Left cardiac atrium (tissue), 4 donors: ENCODE data around the gene BARX1. TPM values are rescaled to one million over a fixed set of nuclear protein-coding genes. Genes with fewer than 3 reads are reported as not detected.
"Not testable (repeated sequence)": the region's sequence is repeated elsewhere in the genome, so short reads cannot be mapped to it uniquely, and the experiment has no call there.

Source experiments
- ATAC-seq, 2 donors: fragments of 200-7000 bp; cut with Tn5 transposase; one replicate each; pipeline ENCODE4 v1.9.1; 2020; ENCODE audit warnings: mild to moderate bottlenecking in 2 of 2, moderate library complexity in 2 of 2
- DNase-seq: peaks from one replicate; pipeline ENCODE4 v3.0.0-alpha.2; 2020
- intact Hi-C, 2 donors: fragments of 100-400 bp; cut with DNase I; formaldehyde crosslinking; loops; one replicate each; pipeline versions ENCODE4 v1.14.1 to v1.15.1; 2022 to 2023
- long read RNA-seq: library from polyadenylated mRNA; unstranded; transcript quantifications from one replicate; pipeline ENCODE4 v2.0.0, GENCODE V29; 2021
- total RNA-seq, 2 donors: library from RNA; stranded (reverse); fragmentation: NEBNext Ultra II Directional; extraction: Animal tissue kit (Norgen Biotek cat#: 25700); gene quantifications; one replicate each; pipeline ENCODE4 v1.2.1, GENCODE V29; 2021
- donor health status: DM: no; HTN: yes; CAD: no.
- donor health status: DM: no; HTN: yes; CAD: no; lungs with severe emphysema.
- donor health status: DM: yes; HTN: yes; CAD: no.
- donor health status: Dilated cardiomyopathy.

The BARX1 gene, protein sequence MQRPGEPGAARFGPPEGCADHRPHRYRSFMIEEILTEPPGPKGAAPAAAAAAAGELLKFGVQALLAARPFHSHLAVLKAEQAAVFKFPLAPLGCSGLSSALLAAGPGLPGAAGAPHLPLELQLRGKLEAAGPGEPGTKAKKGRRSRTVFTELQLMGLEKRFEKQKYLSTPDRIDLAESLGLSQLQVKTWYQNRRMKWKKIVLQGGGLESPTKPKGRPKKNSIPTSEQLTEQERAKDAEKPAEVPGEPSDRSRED
- total RNA-seq = not detected
- long read RNA-seq = 0 reads

DNA sequence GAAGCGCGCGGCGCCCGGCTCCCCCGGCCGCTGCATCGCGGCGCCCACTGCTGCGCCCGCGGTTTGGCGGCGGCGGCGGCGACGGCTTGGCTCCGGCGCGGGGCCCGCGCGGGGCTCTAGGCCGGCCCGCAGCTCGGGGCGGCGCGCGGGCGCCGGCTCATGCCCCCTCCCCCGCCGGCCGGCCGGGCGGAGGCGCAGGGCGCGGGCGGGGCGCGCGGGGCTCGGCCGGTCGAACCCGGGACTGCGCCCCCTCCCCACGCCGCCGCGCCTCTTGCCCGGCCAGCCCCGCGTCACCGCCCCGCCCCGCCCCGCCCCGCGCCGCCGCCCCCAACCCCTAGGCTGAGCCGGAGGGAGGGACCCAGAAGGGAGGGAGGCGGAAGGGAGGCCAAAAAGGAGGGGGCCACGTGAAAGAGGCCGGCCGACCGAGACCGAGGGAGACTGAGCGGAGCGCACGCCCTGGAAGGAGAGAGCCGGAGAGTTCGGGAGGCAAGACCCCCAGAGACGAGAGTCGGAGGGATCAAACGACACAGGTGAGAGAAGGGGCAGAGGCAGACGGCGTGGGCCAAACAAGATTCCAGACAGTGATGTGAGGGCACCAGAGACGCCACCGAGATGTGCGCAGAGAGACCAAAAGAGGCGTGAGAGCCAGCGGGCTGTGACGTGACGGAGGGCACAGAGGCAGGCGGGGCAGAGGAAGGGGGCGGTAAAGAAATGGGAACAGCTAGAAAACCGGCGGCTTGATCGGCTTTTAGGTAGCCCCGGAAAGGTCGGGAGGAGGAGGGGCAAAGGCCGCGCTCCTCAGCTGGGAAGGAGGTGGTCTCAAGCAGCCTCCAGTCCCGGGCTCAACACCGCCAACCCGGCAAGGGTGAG, at the start of gene BARX1:
BARX1 (minus strand) TSS at position 245 of the 870 bp plus-strand sequence; CDS start at position 36, 209 bp downstream.
- intact Hi-C loops = loop anchor here in 1 of 2 donors (10.0 kb wide), 1 partner anchor 131 kb away; no protein-coding TSS in a partner anchor
- DNase-seq = no peak

DNA sequence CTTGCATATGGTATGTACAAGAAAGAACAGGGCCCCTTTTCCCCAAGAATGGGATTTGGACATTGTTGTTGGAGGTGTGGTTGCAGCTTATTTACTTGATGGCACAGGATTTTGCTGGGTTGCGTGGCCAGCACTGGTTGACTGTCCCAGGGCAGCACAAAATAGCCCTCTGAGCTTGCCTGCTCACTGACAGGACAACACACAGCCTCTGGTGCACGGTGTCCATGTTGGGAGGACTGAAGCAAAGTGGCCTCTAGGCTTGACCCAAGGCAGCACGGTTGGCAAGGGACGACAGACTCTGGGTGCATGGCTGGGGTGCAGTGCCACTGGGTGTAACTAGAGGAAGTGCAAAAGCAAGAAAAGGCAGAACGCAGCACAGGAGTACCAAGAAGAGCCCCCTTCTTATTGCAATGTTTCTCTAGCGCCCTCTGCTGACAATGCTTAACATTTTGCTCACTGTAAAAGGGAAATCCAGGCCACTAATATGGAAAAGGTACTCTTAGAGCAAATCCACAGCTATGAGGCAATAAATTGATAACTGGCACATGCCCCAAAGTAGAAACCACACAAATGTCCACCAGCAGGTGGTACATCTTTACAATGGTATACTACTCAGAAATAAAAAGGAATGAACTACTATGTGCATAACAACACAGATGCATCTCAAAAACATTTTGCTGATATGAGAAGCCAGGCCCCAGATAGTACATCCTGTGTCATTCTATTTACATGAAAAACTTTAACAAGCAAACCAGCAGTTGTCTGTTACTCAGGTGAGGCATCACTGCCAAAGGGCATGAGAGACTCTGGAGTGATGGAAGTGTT, 47.4 kb upstream of the BARX1 start:
- ATAC-seq = no peak
- intact Hi-C loops = no loop called here
- no peak for DNase-seq

More for the DNA sequence above, at the start of gene BARX1:
- no peak for ATAC-seq

DNA sequence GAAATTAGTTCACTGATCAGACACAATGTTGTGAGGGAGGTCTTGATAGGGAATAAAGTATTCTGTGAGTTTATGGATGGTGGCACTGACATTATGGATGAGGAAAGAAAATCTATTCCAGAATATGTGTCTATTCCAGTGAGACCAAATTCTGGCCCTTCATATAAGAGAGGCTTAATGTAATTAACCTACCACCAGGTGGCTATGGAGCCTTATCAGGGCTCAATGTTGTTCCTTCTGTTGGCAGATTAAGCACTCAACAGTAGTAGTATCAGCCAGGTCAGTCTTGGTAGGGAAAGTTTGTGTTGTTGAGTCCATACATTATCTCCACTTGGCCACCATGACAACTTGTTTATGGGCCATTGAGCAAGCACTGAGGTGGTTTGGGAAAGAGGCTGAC, 41.7 kb upstream of the BARX1 start:
- DNase-seq = no peak
- intact Hi-C loops = no loop called here
- no peak for ATAC-seq

DNA sequence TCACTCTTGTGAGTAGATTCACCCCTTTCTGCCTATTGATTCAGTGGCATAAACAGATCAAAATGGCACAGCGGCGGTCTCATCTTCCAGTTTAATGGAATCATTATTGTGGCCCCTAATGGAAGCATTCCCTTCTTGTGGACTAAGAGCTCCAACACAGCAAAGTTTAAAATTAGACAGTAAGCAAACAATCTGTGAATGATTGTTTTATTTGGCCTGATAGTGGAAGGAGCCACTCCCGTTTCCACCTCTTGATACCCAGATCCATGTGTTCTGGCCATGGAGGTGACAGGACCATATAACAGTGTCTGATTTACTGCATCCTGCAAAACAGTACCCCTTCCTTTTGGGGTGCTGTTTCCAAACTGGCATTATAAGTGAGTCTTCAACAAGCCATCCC, 41.2 kb upstream of the BARX1 start:
- intact Hi-C loops = no loop called here
- ATAC-seq (no peak), DNase-seq (no peak)

DNA sequence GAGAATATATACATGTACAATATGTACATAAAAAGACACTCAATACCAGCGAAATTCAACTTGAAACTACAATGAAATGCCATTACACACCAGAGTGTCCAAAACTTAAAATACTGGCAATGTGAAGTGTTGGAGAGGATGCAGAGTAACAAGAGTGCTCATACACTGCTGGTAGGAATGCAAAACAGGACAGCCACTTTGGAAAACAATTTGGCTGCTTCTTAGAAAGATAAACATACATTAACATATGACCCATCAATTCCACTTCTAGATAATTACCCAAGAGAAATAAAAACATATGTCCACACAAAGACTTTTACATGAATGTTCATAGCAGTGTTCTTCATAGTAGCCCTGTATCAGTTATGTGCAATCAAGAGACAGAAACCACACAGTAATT, 39.4 kb upstream of the BARX1 start:
- no peak for DNase-seq
- intact Hi-C loops = no loop called here
- ATAC-seq = no peak

DNA sequence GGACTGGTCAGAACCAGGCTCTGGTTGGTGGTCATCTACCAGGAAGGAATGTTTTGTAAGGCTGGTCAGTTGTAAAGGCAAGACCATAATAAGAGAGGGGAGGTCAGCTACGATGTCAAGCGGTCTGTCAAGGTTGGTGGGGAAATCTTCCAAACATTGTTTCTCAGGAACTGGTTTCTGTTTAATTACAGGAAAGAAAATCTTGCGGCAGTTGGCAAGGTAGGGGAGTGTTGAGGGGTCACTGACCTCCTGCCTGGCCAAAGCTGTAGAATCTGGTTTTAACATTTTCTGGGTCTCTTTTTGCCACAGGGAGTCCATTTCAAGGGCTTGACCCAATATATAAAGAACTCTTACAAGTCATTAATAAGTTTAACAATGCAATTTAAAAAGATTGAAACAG, 39.0 kb upstream of the BARX1 start:
- intact Hi-C loops = no loop called here
- ATAC-seq (no peak), DNase-seq (no peak)

DNA sequence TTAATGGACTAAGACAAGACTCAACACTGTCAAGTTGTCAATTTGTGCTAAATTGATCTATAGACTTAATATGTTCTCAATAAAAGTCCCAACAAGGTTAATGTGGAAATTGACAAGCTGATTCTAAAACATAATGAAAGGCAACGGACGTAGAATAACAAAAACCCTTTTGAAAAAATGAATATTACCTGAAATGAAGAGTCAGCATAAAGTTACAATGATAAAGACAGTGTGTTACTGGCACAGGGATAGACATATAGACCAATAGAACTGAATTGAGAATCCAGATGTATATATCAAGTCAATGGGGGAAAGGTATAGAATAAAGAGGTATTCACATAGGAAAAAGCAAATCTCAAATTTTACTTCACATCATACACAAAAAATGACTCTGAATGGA, 37.7 kb upstream of the BARX1 start:
- no peak for DNase-seq
- no peak for ATAC-seq
- intact Hi-C loops = no loop called here

DNA sequence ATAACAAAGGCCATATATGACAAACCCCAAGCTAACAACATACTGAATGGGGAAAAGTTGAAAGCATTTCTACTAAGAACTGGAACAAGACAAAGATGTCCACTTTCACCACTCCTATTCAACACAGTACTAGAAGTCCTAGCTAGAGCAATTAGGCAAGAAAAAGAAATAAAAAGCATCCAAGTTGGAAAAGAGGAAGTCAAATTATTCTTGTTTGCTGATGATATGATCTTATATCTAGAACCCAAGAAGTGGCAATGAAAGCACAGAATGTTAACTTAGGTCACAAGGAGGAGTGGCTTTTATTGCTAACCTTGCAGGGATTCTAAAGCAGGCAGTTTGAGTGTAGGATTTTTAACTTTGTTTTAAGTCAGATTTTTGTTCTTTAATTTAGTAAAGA, 35.3 kb upstream of the BARX1 start:
- ATAC-seq (no peak), DNase-seq (no peak)
- intact Hi-C loops = no loop called here

DNA sequence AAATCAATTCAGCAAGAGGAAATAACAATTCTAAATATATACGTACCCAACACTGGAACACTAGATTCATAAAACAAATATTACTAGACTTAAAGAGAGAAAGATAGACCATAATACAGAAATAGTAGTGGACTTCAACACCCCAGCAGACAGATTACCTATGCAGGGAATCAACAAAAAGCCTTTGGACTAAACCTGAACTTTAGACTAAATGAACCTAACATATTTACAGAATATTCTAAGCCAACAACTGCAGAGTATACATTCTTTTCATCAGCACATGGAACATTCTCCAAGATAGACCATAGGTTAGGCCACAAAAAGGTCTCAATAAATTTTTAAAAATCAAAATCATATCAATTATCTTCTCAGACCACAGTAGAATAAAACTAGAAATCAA, 32.9 kb upstream of the BARX1 start:
- DNase-seq (no peak), ATAC-seq (no peak)
- intact Hi-C loops = no loop called here

DNA sequence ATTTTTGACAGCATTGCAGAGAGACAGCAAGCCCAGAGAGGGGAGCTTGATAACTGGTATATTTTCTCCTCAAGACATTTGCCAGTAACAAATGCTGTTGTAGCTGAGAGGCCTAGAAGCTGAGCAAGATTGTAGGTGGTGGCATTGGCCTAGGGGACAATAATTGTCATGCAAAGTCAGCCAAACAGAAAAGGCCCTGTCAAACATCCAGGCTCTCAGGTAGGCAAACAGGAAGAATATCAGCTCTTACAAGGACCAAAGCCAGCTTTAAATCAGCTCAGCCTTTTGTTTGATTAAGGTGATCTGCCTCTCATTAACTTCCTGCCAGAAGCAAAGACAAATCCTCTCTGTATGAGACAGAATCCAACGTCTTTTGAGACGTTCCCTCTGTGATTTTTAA, 29.7 kb upstream of the BARX1 start:
- DNase-seq (no peak), ATAC-seq (no peak)
- intact Hi-C loops = no loop called here

DNA sequence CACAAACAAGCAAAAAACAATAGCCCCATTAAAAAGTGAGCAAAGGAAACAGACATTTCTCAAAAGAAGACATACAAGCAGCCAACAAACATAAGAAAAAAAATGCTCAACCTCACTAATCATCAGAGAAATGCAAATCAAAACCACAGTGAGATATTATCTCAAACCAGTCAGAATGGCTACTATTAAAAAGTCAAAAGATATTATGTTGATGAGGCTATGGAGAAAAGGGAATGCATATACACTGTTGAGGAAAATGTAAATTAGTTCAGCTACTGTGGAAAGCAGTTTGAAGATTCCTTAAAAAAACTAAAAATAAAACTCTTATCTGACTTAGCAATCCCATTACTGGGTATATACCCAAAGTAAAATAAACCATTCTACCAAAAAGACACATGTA, 28.7 kb upstream of the BARX1 start:
- DNase-seq = no peak
- intact Hi-C loops = no loop called here
- no peak for ATAC-seq

DNA sequence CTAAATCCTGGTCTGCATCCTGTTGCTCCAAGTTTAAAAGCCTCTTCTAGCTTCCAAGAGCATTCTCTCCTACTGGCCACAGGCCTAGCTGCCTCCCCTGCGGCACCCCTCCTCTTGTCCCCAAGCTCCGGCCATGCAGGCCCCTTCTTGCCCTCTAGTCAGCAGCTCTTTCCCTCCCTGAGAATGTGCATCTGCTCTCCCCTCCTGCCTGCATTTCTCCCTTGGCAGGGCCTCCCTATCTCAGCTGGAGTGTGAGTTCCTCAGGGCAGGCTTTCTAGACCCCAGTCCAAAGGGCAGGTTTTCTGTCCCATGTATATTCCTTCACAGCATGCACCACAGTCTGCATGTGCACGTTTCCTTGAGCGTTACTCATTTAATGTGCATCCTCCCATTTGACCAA, 24.6 kb upstream of the BARX1 start:
- ATAC-seq (no peak), DNase-seq (no peak)
- intact Hi-C loops = no loop called here

DNA sequence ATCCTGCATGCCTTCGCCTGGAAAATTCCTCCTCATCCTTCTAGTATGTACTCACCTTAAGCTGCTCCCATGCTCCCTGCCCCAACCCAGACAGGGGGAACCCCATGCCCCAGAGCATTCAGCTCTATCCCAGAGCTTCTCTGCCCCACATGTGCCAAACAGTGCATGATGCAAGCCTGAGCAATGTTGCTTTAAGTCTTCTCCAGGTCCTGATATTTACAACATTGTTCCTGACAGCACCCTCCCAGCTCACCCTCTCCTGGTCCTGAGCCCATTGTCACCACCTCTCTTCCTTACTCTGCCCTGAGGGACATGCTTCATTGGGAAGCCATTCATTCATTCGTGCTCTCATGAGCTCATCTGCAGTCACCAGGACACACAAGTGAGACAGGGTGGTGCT, 23.4 kb upstream of the BARX1 start:
- DNase-seq (no peak), ATAC-seq (no peak)
- intact Hi-C loops = no loop called here

DNA sequence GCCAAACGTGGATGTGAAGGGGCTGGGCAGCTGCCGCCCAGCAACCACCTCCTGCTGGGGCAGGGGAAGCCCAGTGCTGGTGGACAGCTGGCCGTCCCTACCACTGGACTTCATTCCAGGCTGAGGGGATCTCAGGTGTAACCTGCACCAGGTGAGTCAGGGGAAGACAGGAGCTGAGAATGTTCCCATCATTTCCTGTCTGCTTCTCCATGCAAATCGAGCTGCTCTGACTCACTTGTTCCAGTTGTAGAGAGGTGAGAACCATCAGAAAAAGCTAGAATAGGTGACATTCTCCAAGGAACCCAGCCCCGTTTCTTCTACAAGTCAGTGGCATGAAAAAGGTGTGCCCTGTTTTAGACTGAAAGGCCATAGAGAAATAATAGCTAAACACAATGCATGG, 21.8 kb upstream of the BARX1 start:
- DNase-seq = no peak
- no peak for ATAC-seq
- intact Hi-C loops = no loop called here

DNA sequence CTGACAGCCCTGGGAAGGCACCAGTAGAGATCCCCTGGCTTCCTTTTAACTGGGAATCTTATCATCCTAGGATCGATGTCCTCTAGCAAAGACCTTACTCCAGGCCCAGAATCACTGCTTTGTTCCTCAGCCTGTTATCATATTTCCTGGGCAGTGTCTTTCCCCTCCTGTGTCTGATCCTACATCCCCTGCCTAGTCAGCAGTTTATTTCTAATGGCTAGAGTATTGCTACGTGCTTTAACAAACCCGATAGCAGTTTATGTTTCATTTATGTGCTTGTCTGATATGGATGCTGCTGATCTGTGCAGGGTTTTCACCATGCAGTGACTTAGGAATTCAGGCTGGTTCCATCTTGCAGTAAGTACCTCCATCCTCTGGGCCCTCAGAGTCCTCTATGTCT, 20.9 kb upstream of the BARX1 start:
- ATAC-seq (no peak), DNase-seq (no peak)
- intact Hi-C loops = no loop called here

DNA sequence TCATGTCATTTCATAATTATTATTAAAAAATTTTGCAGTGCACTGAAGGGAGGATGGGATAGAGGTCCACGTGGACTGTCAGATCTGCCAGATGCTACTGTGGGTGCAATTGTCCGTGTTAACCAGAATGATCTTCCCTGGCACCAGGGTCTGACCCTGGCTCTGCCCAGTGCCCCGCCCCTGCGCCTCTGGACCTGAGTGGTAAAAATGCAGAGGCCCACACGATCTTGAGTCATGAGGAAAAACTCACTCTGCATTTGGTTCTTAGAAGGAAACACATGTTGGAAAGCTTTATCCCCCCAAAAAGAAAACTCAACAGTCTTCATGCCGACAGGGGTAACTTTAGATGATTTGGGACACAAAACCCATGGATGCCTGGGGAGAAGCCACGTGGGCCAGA, 20.1 kb upstream of the BARX1 start:
- no peak for DNase-seq
- intact Hi-C loops = no loop called here
- no peak for ATAC-seq

DNA sequence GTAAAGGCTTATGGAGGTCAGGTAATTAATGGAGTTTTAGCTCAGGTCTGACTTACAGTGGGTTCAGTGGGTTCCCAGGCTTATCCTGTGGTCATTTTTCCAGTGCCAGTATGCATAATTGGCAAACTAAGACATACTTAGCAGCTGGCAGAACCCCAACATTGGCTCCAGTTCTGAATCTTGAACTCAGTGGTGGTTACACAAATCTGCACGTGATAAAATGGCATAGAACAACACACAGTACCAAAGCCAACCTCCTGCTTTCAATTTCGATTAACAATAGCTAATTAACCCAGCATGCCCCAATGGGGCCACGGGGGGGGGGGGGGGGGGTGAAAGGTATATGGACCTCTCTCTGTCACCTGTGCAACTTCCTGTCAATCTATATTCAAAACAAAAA, 19.0 kb upstream of the BARX1 start:
- ATAC-seq = no peak
- intact Hi-C loops = no loop called here
- no peak for DNase-seq

DNA sequence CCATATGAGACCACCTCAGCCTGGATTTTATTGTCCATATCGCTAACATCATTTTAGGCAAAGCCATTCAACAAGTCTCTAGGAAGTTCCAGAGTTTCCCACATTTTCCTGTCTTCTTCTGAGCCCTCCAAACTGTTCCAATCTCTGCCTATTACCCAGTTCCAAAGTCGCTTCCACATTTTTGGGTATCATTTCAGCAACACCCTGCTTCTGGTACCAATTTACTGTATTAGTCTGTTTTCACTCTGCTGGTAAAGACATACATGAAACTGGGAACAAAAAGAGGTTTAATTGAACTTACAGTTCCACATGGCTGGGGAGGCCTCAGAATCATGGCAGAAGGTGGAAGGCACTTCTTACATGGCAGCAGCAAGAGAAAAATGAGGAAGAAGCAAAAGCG, 17.5 kb upstream of the BARX1 start:
- DNase-seq, intact Hi-C loops, ATAC-seq: not testable (repeated sequence)

DNA sequence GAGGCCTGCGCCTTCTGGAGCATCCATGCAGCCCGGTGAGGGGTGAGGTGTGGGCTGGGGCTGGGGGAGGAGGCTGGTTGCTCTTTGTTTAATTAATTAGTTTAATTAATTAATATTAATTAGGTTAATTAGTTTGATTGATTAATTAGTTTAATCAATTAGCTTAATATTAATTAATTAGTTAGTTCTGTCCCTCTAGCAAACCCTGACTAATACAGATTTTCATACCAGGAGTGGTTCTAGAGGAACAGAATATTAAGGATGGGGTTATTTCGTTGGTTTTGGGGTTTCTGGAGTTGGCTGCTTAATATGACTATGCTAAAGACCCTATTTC, 14.1 kb upstream of the BARX1 start:
- ATAC-seq (no peak), DNase-seq (no peak)
- intact Hi-C loops = no loop called here
